ENCODE data around the gene DHRSX.

GRCh38 chrX:2402361-2402690 is 98.5 kb downstream of the DHRSX start:
- TF ChIP-seq CTCF (IDR thresholded peaks at IDR 0.05): no peak
- TF ChIP-seq POLR2A (IDR thresholded peaks at IDR 0.05): no peak

Data from thyroid gland (tissue), 4 donors.